Neural cell (in vitro differentiated cells): Measurements from ENCODE around the gene TAS2R5. TPM values are rescaled to one million over a fixed set of nuclear protein-coding genes. Genes with fewer than 3 reads are reported as not detected.

ENCODE experiments used
- H2AFZ ChIP-seq: fragments of 200-600, 300-800 bp; sonication (generic), shearing (Covaris generic); 2 replicates; pipeline ENCODE4 v1.6.0; 2014; ENCODE audit warnings: low read depth, mild to moderate bottlenecking, antibody characterized with exemption, low read length, moderate library complexity
- H3F3A ChIP-seq: fragments of 200-600 bp; shearing (Covaris generic); 2 replicates; pipeline ENCODE4 v1.6.1; 2016; ENCODE audit warnings: mild to moderate bottlenecking, moderate library complexity, mixed read lengths, antibody characterized with exemption, low read length; ENCODE audit not compliant: insufficient read depth, poor library complexity, severe bottlenecking
- H3K27ac ChIP-seq: fragments of 200-600, 300-800 bp; sonication (generic), shearing (Covaris generic); 2 replicates; pipeline ENCODE4 v1.5.1; 2014; ENCODE audit warnings: mild to moderate bottlenecking, low read length, moderate library complexity
- H3K27me3 ChIP-seq: fragments of 300-800, 200-600 bp; sonication (generic), shearing (Covaris generic); 2 replicates; pipeline ENCODE4 v1.6.0; 2014; ENCODE audit warnings: mild to moderate bottlenecking, low read depth, low read length, moderate library complexity; ENCODE audit not compliant: insufficient read depth
- H3K36me3 ChIP-seq: fragments of 300-800, 200-600 bp; sonication (generic), shearing (Covaris generic); 2 replicates; pipeline ENCODE4 v1.5.1; 2014; ENCODE audit warnings: mild to moderate bottlenecking, antibody characterized with exemption, low read length, moderate library complexity; ENCODE audit not compliant: insufficient read depth
- H3K4me2 ChIP-seq: fragments of 300-800, 200-600 bp; sonication (generic), shearing (Covaris generic); 2 replicates; pipeline ENCODE4 v1.6.0; 2014; ENCODE audit warnings: mild to moderate bottlenecking, low read length
- H3K4me3 ChIP-seq: fragments of 300-800, 200-600 bp; sonication (generic), shearing (Covaris generic); 2 replicates; pipeline ENCODE4 v1.5.1; 2014; ENCODE audit warnings: mild to moderate bottlenecking, low read length, moderate library complexity
- H3K79me2 ChIP-seq: fragments of 200-600 bp; shearing (Covaris generic); replicated peaks from 2 replicates; pipeline ENCODE4 v1.6.0; 2014; ENCODE audit warnings: mild to moderate bottlenecking, low read length, moderate library complexity; ENCODE audit not compliant: insufficient read depth
- H3K9ac ChIP-seq: fragments of 300-800, 200-600 bp; sonication (generic), shearing (Covaris generic); 2 replicates; pipeline ENCODE4 v1.6.1; 2016; ENCODE audit warnings: mild to moderate bottlenecking, low read length, mixed read lengths
- H3K9me2 ChIP-seq: fragments of 200-600 bp; shearing (Covaris generic); 2 replicates; pipeline ENCODE4 v1.6.1; 2016; ENCODE audit warnings: mild to moderate bottlenecking, low read length, mixed read lengths; ENCODE audit not compliant: insufficient read depth
- H3K9me3 ChIP-seq: fragments of 200-600, 300-800 bp; sonication (generic), shearing (Covaris generic); 2 replicates; pipeline ENCODE4 v1.6.1; 2016; ENCODE audit warnings: mild to moderate bottlenecking, mixed run types, low read length, moderate library complexity, mixed read lengths
- H4K20me1 ChIP-seq: fragments of 200-600 bp; shearing (Covaris generic); 2 replicates; pipeline ENCODE4 v1.6.1; 2016; ENCODE audit warnings: mild to moderate bottlenecking, mixed run types; ENCODE audit not compliant: insufficient read depth
- EP300 ChIP-seq: fragments of 450-650 bp; conservative IDR thresholded peaks from 2 replicates; pipeline ENCODE4 v1.6.1; 2014; ENCODE audit warnings: antibody characterized with exemption, mild to moderate bottlenecking, moderate library complexity; ENCODE audit not compliant: poor library complexity, severe bottlenecking
- EZH2 ChIP-seq: fragments of 200-600, 300-800 bp; shearing (Covaris generic), sonication (generic); IDR thresholded peaks from 2 replicates; pipeline ENCODE4 v1.6.1; 2014; ENCODE audit warnings: antibody characterized with exemption, low read length, borderline replicate concordance, mild to moderate bottlenecking; ENCODE audit not compliant: insufficient read depth, poor library complexity, severe bottlenecking
- MXI1 ChIP-seq: fragments of 450-650 bp; conservative IDR thresholded peaks from 2 replicates; pipeline ENCODE4 v1.6.1; 2014; ENCODE audit warnings: antibody characterized with exemption, mild to moderate bottlenecking; ENCODE audit not compliant: poor library complexity, severe bottlenecking
- POLR2AphosphoS5 ChIP-seq: IDR thresholded peaks from 2 replicates; pipeline ENCODE4 v1.6.1; 2012
- RAD21 ChIP-seq: fragments of 450-650 bp; conservative IDR thresholded peaks from 2 replicates; pipeline ENCODE4 v1.6.1; 2014; ENCODE audit warnings: antibody characterized with exemption, mild to moderate bottlenecking, moderate library complexity
- SMC3 ChIP-seq: fragments of 450-650 bp; conservative IDR thresholded peaks from 2 replicates; pipeline ENCODE4 v1.6.1; 2014; ENCODE audit warnings: antibody characterized with exemption, mild to moderate bottlenecking, moderate library complexity; ENCODE audit not compliant: poor library complexity
- TAF1 ChIP-seq: IDR thresholded peaks from 2 replicates; pipeline ENCODE4 v1.6.1; 2012; ENCODE audit warnings: low read depth
- polyA plus RNA-seq: library from polyadenylated mRNA; depleted of rRNA; stranded (reverse); fragments of >200 nt; gene quantifications from 2 replicates; pipeline ENCODE4 v1.2.3, GENCODE V29; 2014
- TF ChIP-seq, protein P1 (sequence below): fragments of 450-650 bp; IDR thresholded peaks from 2 replicates; pipeline ENCODE4 v1.5.1; 2014; ENCODE audit warnings: antibody characterized with exemption, mild to moderate bottlenecking, moderate library complexity; ENCODE audit not compliant: poor library complexity, severe bottlenecking
- TF ChIP-seq, protein P2 (sequence below): IDR thresholded peaks from 2 replicates; pipeline ENCODE4 v1.6.1; 2012; ENCODE audit warnings: borderline replicate concordance

Gene TAS2R5
- polyA plus RNA-seq, 1 donor from 2014 or later, result 5.1 TPM

DNA sequence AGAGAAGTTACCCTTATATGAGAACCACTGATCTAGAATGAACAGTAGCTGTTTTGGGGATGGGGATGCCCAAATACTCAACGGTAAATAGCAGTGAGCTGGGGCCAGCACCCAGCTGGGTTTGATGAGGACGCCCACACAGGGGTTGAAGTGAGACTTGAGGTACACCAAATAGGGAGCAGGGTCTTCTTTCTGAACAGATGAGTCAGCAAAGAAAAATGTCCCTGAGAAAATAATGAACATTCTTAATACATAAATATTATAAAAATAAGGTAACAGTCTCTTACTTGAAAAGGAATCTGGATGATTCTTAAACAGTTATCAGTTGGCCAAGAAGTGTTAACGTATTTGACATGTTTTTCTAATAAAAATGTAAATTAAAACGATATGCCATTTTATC is 49.2 kb downstream of the TAS2R5 start:
- H4K20me1 ChIP-seq, result no peaks in the 10 kb centered on the region
- H3K36me3 ChIP-seq, result no peaks in the 10 kb centered on the region
- no peak overlapping the region for H3K27ac ChIP-seq
- H3K9me3 ChIP-seq, result no peaks in the 10 kb centered on the region
- H3K4me2 ChIP-seq, result no peak overlapping the region
- H3K4me3 ChIP-seq, result no peak overlapping the region
- H3K9me2 ChIP-seq, result no peaks in the 10 kb centered on the region
- no peaks in the 10 kb centered on the region for H3F3A ChIP-seq
- H3K9ac ChIP-seq, result no peak overlapping the region
- H3K27me3 ChIP-seq, result no peaks in the 10 kb centered on the region
- H2AFZ ChIP-seq, result no peak overlapping the region
- TF ChIP-seq TAF1 (no peak), EP300 (no peak), EZH2 (no peak), RAD21 (no peak), POLR2AphosphoS5 (no peak), MXI1 (no peak), SMC3 (no peak)
- TF ChIP-seq, protein P1, sequence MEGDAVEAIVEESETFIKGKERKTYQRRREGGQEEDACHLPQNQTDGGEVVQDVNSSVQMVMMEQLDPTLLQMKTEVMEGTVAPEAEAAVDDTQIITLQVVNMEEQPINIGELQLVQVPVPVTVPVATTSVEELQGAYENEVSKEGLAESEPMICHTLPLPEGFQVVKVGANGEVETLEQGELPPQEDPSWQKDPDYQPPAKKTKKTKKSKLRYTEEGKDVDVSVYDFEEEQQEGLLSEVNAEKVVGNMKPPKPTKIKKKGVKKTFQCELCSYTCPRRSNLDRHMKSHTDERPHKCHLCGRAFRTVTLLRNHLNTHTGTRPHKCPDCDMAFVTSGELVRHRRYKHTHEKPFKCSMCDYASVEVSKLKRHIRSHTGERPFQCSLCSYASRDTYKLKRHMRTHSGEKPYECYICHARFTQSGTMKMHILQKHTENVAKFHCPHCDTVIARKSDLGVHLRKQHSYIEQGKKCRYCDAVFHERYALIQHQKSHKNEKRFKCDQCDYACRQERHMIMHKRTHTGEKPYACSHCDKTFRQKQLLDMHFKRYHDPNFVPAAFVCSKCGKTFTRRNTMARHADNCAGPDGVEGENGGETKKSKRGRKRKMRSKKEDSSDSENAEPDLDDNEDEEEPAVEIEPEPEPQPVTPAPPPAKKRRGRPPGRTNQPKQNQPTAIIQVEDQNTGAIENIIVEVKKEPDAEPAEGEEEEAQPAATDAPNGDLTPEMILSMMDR, result no peak
- TF ChIP-seq, protein P2, sequence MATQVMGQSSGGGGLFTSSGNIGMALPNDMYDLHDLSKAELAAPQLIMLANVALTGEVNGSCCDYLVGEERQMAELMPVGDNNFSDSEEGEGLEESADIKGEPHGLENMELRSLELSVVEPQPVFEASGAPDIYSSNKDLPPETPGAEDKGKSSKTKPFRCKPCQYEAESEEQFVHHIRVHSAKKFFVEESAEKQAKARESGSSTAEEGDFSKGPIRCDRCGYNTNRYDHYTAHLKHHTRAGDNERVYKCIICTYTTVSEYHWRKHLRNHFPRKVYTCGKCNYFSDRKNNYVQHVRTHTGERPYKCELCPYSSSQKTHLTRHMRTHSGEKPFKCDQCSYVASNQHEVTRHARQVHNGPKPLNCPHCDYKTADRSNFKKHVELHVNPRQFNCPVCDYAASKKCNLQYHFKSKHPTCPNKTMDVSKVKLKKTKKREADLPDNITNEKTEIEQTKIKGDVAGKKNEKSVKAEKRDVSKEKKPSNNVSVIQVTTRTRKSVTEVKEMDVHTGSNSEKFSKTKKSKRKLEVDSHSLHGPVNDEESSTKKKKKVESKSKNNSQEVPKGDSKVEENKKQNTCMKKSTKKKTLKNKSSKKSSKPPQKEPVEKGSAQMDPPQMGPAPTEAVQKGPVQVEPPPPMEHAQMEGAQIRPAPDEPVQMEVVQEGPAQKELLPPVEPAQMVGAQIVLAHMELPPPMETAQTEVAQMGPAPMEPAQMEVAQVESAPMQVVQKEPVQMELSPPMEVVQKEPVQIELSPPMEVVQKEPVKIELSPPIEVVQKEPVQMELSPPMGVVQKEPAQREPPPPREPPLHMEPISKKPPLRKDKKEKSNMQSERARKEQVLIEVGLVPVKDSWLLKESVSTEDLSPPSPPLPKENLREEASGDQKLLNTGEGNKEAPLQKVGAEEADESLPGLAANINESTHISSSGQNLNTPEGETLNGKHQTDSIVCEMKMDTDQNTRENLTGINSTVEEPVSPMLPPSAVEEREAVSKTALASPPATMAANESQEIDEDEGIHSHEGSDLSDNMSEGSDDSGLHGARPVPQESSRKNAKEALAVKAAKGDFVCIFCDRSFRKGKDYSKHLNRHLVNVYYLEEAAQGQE, result no peak
- no peaks in the 10 kb centered on the region for H3K79me2 ChIP-seq

DNA sequence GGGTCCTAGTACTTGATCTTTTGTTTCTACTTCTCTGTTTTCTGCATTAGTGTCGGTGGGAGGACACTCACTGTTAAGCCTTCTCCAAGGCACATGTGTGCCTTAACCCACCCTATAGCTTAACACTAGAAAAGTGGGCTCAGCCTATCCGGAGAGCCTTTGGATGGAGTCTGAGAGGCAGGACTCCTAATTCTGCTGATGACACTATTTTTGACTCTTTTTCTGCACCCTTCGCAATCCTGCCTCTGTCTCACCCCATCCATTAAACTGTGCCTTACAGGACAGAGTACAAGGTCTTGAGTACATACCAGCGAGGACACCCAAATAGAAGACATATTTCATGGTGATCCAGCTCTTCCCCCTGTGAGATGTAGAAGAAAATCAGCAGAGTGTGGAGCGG is 50.7 kb downstream of the TAS2R5 start:
- Histone ChIP-seq H3K27ac (no peak overlapping the region), H4K20me1 (no peaks in the 10 kb centered on the region), H2AFZ (no peak overlapping the region), H3K9me2 (no peaks in the 10 kb centered on the region), H3K4me2 (no peak overlapping the region), H3F3A (no peaks in the 10 kb centered on the region), H3K27me3 (no peaks in the 10 kb centered on the region), H3K79me2 (no peaks in the 10 kb centered on the region), H3K9ac (no peak overlapping the region), H3K36me3 (no peaks in the 10 kb centered on the region), H3K4me3 (no peak overlapping the region), H3K9me3 (no peaks in the 10 kb centered on the region)
- TF ChIP-seq EZH2, result no peak
- TF ChIP-seq POLR2AphosphoS5, result no peak
- no peak for TF ChIP-seq TAF1
- TF ChIP-seq MXI1, result no peak
- TF ChIP-seq RAD21, result no peak
- TF ChIP-seq, protein P2, result no peak
- TF ChIP-seq SMC3, result no peak
- TF ChIP-seq EP300, result no peak
- TF ChIP-seq, protein P1, result no peak
